Measurements from ENCODE around the gene TTC33. TPM values are rescaled to one million over a fixed set of nuclear protein-coding genes. Genes with fewer than 3 reads are reported as not detected.
A peak's percentile ranks its signal among the peaks of the same experiment; 100 is the strongest.

TTC33 gene
- total and polyA plus RNA-seq, 10 donors, result 4.3 to 17.9 (median 13.7) TPM

DNA sequence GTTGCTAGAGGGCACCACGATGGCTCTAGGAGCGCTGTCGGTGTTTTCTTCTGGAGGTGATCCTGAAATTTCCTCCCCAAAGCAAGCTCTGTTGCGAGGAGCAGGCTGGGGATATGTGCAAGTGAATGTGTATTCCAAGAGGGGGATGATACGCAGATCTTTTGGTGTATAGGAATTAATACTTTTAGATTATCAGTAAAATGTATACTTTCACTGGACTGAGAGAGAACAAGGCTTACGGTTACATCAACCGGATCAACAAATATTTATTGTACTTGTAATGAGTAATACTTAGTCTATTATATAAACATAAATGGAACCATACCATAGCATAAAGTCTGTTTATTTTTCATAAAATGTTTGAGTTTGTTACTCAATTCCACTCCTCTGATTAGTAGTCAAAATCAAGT, 43.0 kb upstream of the TTC33 start:
- intact Hi-C loops (cut with DNase I; ENCODE audit: low total_unique reads), result no loop called here
- no peaks in the 10 kb centered on the region for H3K9me3 ChIP-seq
- TF ChIP-seq POLR2A (IDR thresholded peaks at IDR 0.05) (no peak), POLR2AphosphoS5 (IDR thresholded peaks at IDR 0.05) (no peak)
- TF ChIP-seq, protein P1, sequence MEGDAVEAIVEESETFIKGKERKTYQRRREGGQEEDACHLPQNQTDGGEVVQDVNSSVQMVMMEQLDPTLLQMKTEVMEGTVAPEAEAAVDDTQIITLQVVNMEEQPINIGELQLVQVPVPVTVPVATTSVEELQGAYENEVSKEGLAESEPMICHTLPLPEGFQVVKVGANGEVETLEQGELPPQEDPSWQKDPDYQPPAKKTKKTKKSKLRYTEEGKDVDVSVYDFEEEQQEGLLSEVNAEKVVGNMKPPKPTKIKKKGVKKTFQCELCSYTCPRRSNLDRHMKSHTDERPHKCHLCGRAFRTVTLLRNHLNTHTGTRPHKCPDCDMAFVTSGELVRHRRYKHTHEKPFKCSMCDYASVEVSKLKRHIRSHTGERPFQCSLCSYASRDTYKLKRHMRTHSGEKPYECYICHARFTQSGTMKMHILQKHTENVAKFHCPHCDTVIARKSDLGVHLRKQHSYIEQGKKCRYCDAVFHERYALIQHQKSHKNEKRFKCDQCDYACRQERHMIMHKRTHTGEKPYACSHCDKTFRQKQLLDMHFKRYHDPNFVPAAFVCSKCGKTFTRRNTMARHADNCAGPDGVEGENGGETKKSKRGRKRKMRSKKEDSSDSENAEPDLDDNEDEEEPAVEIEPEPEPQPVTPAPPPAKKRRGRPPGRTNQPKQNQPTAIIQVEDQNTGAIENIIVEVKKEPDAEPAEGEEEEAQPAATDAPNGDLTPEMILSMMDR (IDR thresholded peaks at IDR 0.05 in 8 of 11, conservative IDR thresholded peaks at IDR 0.05 in 3 of 11), result no peak
- H3K4me1 ChIP-seq, result peaks cover 6 to 49% (median 32%) of the 10 kb centered on the region in 6 donors
- H3K36me3 ChIP-seq, result peaks cover 0 to 12% (median 0%) of the 10 kb centered on the region in 6 donors
- peak overlapping the region; percentile 86 to 98 (median 95) for H3K27ac ChIP-seq
- H3K27me3 ChIP-seq (replicated peaks in 1 of 7), result no peaks in the 10 kb centered on the region
- DNase-seq, result no peak
- H3K4me3 ChIP-seq, result peak overlapping the region; percentile 88 to 99 (median 96)
- 3 to 8% (median 4%) methylated on average over 7 of the region's 7 CpGs for WGBS, 5 donors

DNA sequence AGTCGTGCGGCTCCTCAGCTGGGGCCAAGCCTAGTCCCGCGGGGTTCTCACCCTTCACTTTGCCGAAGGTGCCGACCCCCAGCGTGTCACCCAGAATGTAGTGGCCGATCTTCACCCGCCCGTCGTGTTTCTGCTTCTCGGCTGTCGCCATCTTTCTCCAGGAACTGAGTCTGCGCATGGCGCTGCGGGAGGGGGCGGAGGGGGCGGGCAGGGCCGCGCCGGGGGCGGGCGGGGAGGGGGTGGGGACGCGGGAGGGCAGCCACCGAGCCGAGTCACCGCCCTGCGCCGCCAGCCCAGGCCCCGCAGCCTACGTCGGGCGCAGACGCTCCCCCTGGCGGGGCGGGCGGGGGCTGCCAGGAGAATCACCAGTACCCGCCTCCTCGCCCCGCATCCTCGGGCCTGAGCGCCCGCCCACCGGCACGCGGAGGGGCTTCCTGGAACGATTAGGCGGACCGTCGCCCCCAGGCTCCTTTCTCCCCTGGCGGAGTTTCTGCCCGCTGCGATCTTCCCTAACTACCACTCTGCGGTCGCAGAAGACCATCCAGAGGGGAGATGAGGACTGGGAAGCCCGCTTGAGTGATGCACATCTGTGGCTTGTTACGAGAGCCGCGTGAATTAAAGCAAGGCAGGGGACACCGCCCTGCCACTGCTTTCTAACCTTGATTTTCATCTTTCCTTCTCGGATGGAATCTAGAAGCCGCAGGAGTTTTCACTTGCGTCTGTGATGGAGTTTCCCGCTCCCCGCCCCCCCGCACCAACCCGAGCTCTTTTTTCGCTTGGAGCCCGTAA, 42.4 kb upstream of the TTC33 start, which contains the start of gene PRKAA1:
Gene PRKAA1, minus strand, starts transcription at position 363 of the 789 bp plus-strand sequence. Its CDS starts 185 bp downstream, at position 178.
- Histone ChIP-seq H3K4me1 (peaks cover 6 to 55% (median 37%) of the 10 kb centered on the region in 6 donors), H3K9me3 (no peaks in the 10 kb centered on the region), H3K36me3 (peaks cover 0 to 12% (median 0%) of the 10 kb centered on the region in 6 donors), H3K4me3 (peak within 1 kb of the TSS; percentile 88 to 99 (median 96)), H3K27me3 (replicated peaks in 1 of 7) (no peaks in the 10 kb centered on the region), H3K27ac (peak within 1 kb of the TSS; percentile 86 to 98 (median 95))
- WGBS, 5 donors, result 0 to 1% (median 1%) methylated on average over 20 to 70 of the region's 70 CpGs
- intact Hi-C loops (cut with DNase I; ENCODE audit: low total_unique reads), result no loop called here
- DNase-seq, result peak; percentile 98
- peak; percentile 78 to 89 (median 84) for TF ChIP-seq POLR2AphosphoS5 (IDR thresholded peaks at IDR 0.05)
- no peak for TF ChIP-seq POLR2A (IDR thresholded peaks at IDR 0.05)
- TF ChIP-seq, protein P1 (IDR thresholded peaks at IDR 0.05 in 8 of 11, conservative IDR thresholded peaks at IDR 0.05 in 3 of 11), result peak; percentile 19 to 93 (median 79)

DNA sequence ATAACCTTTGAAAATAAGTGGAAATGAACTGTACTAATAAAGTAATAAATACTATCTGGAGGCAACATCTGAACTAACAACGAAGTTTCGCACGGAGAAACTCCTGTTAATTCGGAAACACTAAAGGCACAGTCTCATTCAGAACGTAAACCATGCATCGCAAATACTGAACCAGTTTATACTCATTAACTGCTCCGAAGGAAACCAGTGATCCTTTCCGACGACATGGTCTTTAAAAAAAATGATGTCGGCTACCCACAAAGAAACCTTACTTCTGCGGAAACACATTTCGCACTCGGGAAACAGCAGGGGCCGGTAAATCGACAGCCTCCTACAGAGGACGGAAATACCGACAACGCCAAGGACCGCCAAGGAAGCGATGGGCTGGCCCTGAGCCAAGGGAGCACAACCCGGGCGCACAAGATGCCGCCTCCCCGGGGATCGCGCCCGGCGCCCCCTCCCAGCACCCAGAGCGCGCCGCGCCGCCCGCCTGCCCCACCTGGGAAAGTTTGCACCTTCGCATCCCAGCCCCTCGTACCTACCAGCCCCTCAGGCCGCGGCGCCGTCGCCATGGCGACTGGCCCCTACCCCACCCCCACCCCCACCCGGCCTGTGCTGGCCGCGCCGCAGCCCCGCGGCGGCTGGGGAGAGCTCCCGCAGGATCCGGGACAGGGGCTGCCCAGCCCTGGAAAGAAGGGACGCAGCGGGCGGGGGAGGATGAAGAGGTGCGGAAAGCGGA, 41.7 kb upstream of the TTC33 start:
- H3K27ac ChIP-seq, result peak overlapping the region; percentile 86 to 98 (median 95)
- H3K36me3 ChIP-seq, result peaks cover 0 to 12% (median 0%) of the 10 kb centered on the region in 6 donors
- no peaks in the 10 kb centered on the region for H3K9me3 ChIP-seq
- peaks cover 6 to 63% (median 42%) of the 10 kb centered on the region in 6 donors for H3K4me1 ChIP-seq
- intact Hi-C loops (cut with DNase I; ENCODE audit: low total_unique reads), result no loop called here
- H3K4me3 ChIP-seq, result peak overlapping the region; percentile 88 to 99 (median 96)
- H3K27me3 ChIP-seq (replicated peaks in 1 of 7), result no peaks in the 10 kb centered on the region
- TF ChIP-seq POLR2A (IDR thresholded peaks at IDR 0.05) (no peak), POLR2AphosphoS5 (IDR thresholded peaks at IDR 0.05) (peak; percentile 44 to 71 (median 66))
- TF ChIP-seq, protein P1 (IDR thresholded peaks at IDR 0.05 in 8 of 11, conservative IDR thresholded peaks at IDR 0.05 in 3 of 11), result no peak
- DNase-seq, result peak; percentile 94
- 0 to 1% (median 0%) methylated on average over 21 to 56 of the region's 56 CpGs for WGBS, 5 donors

Measured in spleen (tissue), 11 donors.